Measurements from ENCODE around the gene NOL3. TPM values are rescaled to one million over a fixed set of nuclear protein-coding genes. Genes with fewer than 3 reads are reported as not detected.

NOL3 gene
- total RNA-seq, 1 experiment from 2014 or later: 5.6 TPM

- no peaks in the 10 kb centered on the region for H3K9me3 ChIP-seq (ENCODE audit: control insufficient read depth, low read depth, low read length)
- H2BK120ac ChIP-seq (ENCODE audit: low read depth, low read length, poor library complexity, severe bottlenecking): no peak overlapping the region
- H3K79me2 ChIP-seq (ENCODE audit: insufficient read depth, low read length): no peaks in the 10 kb centered on the region
- H3K14ac ChIP-seq (ENCODE audit: insufficient read depth, low read length): no peak overlapping the region
- H3K4me1 ChIP-seq (ENCODE audit: insufficient read depth, low read length): no peaks in the 10 kb centered on the region
- no peak overlapping the region; a peak in 1 of 7 replicates for H3K27ac Mint-ChIP-seq
- no peak overlapping the region for H2BK15ac ChIP-seq (ENCODE audit: low read depth, low read length)
- H3K4me1 Mint-ChIP-seq: peaks cover 9 to 36% of the 10 kb centered on the region in 2 experiments
- no peak overlapping the region for H2BK5ac ChIP-seq (ENCODE audit: insufficient read length, low read length)
- H2BK20ac ChIP-seq (ENCODE audit: low read depth, low read length, poor library complexity, severe bottlenecking): no peak overlapping the region
- no peaks in the 10 kb centered on the region for H3K79me1 ChIP-seq (ENCODE audit: insufficient read depth, low read depth, low read length, poor library complexity, severe bottlenecking)
- H2AFZ ChIP-seq (ENCODE audit: low read length): no peak overlapping the region
- TF ChIP-seq CTCF (conservative IDR thresholded peaks at IDR 0.05): no peak
- DNase-seq: peak; percentile 66
- H3K23ac ChIP-seq (ENCODE audit: insufficient read length, low read depth, low read length): no peak overlapping the region
- no peak overlapping the region for H4K8ac ChIP-seq (replicated peaks; ENCODE audit: insufficient read length, low read depth, low read length)
- H2BK12ac ChIP-seq (ENCODE audit: insufficient read length, low read depth, low read length): no peak overlapping the region
- no peak overlapping the region for H4K91ac ChIP-seq (ENCODE audit: insufficient read length, low read depth, low read length)
- H3K4ac ChIP-seq (ENCODE audit: low read depth, low read length): no peak overlapping the region
- no peak overlapping the region for H4K5ac ChIP-seq (ENCODE audit: insufficient read length, low read depth, low read length)
- no peak overlapping the region for H3K27ac ChIP-seq (ENCODE audit: insufficient read length, low read depth, low read length)
- H3K4me2 ChIP-seq (ENCODE audit: insufficient read depth, insufficient read length, low read length): peak overlapping the region; percentile 6
- H4K20me1 ChIP-seq (ENCODE audit: control insufficient read depth, insufficient read depth, insufficient read length): no peaks in the 10 kb centered on the region
- H3K27me3 Mint-ChIP-seq (ENCODE audit: low read depth): peaks cover 99% of the 10 kb centered on the region
- WGBS (ENCODE audit: extremely low coverage, insufficient read length, low lambda C conversion rate): no CpG with 5 or more reads among the region's 25 CpGs
- H3K18ac ChIP-seq (ENCODE audit: insufficient read length, low read depth, low read length): no peak overlapping the region
- H3K9ac ChIP-seq (ENCODE audit: extremely low read depth, insufficient read length, low read length): no peak overlapping the region
- H3K23me2 ChIP-seq (ENCODE audit: insufficient read length, low read depth, low read length, poor library complexity, severe bottlenecking): peaks cover 14% of the 10 kb centered on the region
- no peaks in the 10 kb centered on the region; a peak in 1 of 7 replicates for H3K36me3 Mint-ChIP-seq (ENCODE audit: insufficient read depth in 1 of 3, low read depth in 3 of 3)
- H3T11ph ChIP-seq (ENCODE audit: low read length): no peak overlapping the region
- H3K56ac ChIP-seq (ENCODE audit: insufficient read length, low read depth, low read length): no peak overlapping the region
- H3K4me3 Mint-ChIP-seq: peak overlapping the region in 1 of 2 experiments; percentile 63; a peak in 3 of 5 replicates
- no peak overlapping the region for H2AK5ac ChIP-seq (ENCODE audit: insufficient read length, low read length)
- H3K9me3 Mint-ChIP-seq: peaks cover 3 to 7% of the 10 kb centered on the region in 2 experiments; a peak in 3 of 5 replicates
- H3K27me3 ChIP-seq (ENCODE audit: insufficient read depth, low read length): peaks cover 95% of the 10 kb centered on the region
These were observed 8.7 kb upstream of the NOL3 start for GRCh38 chr16:67161595-67162058.
